Testis (tissue), 2 donors: ENCODE measurements around the gene PXMP2.

Experiments
- POLR2A ChIP-seq: fragments of 450-650 bp; IDR thresholded peaks from one replicate; pipeline ENCODE4 v1.6.1; 2017; ENCODE audit warnings: antibody characterized with exemption, mild to moderate bottlenecking, moderate library complexity
- TF ChIP-seq, protein P1 (sequence below), 3 experiments: fragments of 450-650 bp in 2 of 3; fragments of 200-600 bp in 1 of 3; sonication (generic) in 1 of 3; IDR thresholded peaks; one replicate each; pipeline ENCODE4 v1.5.1; 2016 to 2019; ENCODE audit warnings: antibody characterized with exemption in 3 of 3, mild to moderate bottlenecking in 2 of 3, moderate library complexity in 1 of 3

DNA sequence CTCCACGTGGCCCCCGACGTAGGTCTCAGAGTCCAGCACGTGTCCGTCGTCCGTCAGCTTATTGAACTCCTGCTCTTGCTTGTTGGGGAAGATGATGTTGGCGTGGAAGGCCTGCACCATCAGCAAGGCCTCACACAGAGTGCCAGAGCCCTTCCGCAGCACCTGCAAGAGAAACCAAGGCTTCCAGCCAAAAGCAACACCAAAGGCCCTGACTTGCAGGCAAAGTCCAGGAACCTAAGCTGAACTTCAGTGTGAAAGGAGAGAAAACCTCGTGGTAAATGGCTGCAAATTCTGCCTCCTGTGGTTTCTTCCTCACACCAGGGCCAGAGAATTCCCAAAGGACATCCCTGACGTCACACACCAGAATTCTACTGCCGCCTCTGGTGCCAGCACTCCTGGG, 14.7 kb upstream of the PXMP2 start:
- TF ChIP-seq, protein P1, sequence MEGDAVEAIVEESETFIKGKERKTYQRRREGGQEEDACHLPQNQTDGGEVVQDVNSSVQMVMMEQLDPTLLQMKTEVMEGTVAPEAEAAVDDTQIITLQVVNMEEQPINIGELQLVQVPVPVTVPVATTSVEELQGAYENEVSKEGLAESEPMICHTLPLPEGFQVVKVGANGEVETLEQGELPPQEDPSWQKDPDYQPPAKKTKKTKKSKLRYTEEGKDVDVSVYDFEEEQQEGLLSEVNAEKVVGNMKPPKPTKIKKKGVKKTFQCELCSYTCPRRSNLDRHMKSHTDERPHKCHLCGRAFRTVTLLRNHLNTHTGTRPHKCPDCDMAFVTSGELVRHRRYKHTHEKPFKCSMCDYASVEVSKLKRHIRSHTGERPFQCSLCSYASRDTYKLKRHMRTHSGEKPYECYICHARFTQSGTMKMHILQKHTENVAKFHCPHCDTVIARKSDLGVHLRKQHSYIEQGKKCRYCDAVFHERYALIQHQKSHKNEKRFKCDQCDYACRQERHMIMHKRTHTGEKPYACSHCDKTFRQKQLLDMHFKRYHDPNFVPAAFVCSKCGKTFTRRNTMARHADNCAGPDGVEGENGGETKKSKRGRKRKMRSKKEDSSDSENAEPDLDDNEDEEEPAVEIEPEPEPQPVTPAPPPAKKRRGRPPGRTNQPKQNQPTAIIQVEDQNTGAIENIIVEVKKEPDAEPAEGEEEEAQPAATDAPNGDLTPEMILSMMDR (IDR thresholded peaks at IDR 0.05), result no peak
- no peak for TF ChIP-seq POLR2A
